IPS-11a (cell line): ENCODE measurements around the gene GADD45GIP1.
"Not testable (repeated sequence)": the region's sequence is repeated elsewhere in the genome, so short reads cannot be mapped to it uniquely, and the experiment has no call there.

ENCODE experiments used
- H3K4me3 ChIP-seq: one replicate; pipeline ENCODE4 v1.5.1; 2013; ENCODE audit warnings: low read depth, low read length, control low read depth

The GADD45GIP1 gene

GRCh38 chr19:12965017-12965811 is 8.2 kb upstream of the GADD45GIP1 start:
- no peak overlapping the region for H3K4me3 ChIP-seq

- no peak overlapping the region for H3K4me3 ChIP-seq
These were observed 2.5 kb upstream of the GADD45GIP1 start for GRCh38 chr19:12959481-12959880.

- H3K4me3 ChIP-seq, result peak overlapping the region; percentile 99
These were observed 448 bp upstream of the GADD45GIP1 start for GRCh38 chr19:12957389-12957952.

- H3K4me3 ChIP-seq, result peak overlapping the region; percentile 99
These were observed 1.0 kb downstream of the GADD45GIP1 start for GRCh38 chr19:12955996-12956395.

GRCh38 chr19:12955575-12955974 is 1.4 kb downstream of the GADD45GIP1 start:
- not testable (repeated sequence) for H3K4me3 ChIP-seq

- no peak overlapping the region for H3K4me3 ChIP-seq
These were observed 2.4 kb downstream of the GADD45GIP1 start for GRCh38 chr19:12954612-12954962.

GRCh38 chr19:12953799-12954611 is 3.0 kb downstream of the GADD45GIP1 start:
- H3K4me3 ChIP-seq, result no peak overlapping the region

- no peak overlapping the region for H3K4me3 ChIP-seq
These were observed 3.8 kb downstream of the GADD45GIP1 start for GRCh38 chr19:12953138-12953798.

- no peak overlapping the region for H3K4me3 ChIP-seq
These were observed 4.4 kb downstream of the GADD45GIP1 start for GRCh38 chr19:12952488-12953137.

GRCh38 chr19:12952050-12952449 is 5.0 kb downstream of the GADD45GIP1 start:
- H3K4me3 ChIP-seq, result not testable (repeated sequence)

GRCh38 chr19:12949363-12950283 is 7.4 kb downstream of the GADD45GIP1 start:
- H3K4me3 ChIP-seq, result no peak overlapping the region

- no peak overlapping the region for H3K4me3 ChIP-seq
These were observed 8.2 kb downstream of the GADD45GIP1 start for GRCh38 chr19:12948612-12949362.

- H3K4me3 ChIP-seq, result no peak overlapping the region
These were observed 9.1 kb downstream of the GADD45GIP1 start for GRCh38 chr19:12947702-12948611.

- peak overlapping the region; percentile 80 for H3K4me3 ChIP-seq
These were observed 10.1 kb downstream of the GADD45GIP1 start for GRCh38 chr19:12946731-12947496.

- H3K4me3 ChIP-seq, result peak overlapping the region; percentile 80
These were observed 10.8 kb downstream of the GADD45GIP1 start for GRCh38 chr19:12946092-12946721.

GRCh38 chr19:12945479-12946091 is 11.4 kb downstream of the GADD45GIP1 start, which contains the start of gene RAD23A:
Gene RAD23A (plus strand): TSS chr19:12945862. CDS start chr19:12945949, 87 bp downstream.
- peak within 1 kb of the TSS; percentile 80 for H3K4me3 ChIP-seq
